NT2/D1 (cell line): ENCODE data around the gene ZGRF1.

Source experiments
- SUZ12 ChIP-seq: IDR thresholded peaks from 2 replicates; pipeline ENCODE4 v1.6.1; 2011; ENCODE audit not compliant: insufficient read length, insufficient read depth; ENCODE audit errors: extremely low read depth
- YY1 ChIP-seq: IDR thresholded peaks from 2 replicates; pipeline ENCODE4 v1.6.1; 2011; ENCODE audit not compliant: insufficient read length, insufficient read depth
- ZNF274 ChIP-seq: IDR thresholded peaks from 2 replicates; pipeline ENCODE4 v1.6.1; 2011; ENCODE audit warnings: mild to moderate bottlenecking, low read depth, low read length

GRCh38 chr4:112648263-112649054 is 11.8 kb upstream of the ZGRF1 start:
- TF ChIP-seq SUZ12 (no peak), ZNF274 (no peak), YY1 (no peak)
